Measurements from ENCODE around the gene C19orf25. TPM values are rescaled to one million over a fixed set of nuclear protein-coding genes. Genes with fewer than 3 reads are reported as not detected.

C19orf25 gene
- total and polyA plus RNA-seq, 2 of the 13 experiments (the other 11 are each of a cell fraction or from before 2014, with no cell fraction given), result 14.2 to 32.4 TPM

- DNase-seq (ENCODE audit: low spot score) (no peak), ATAC-seq (no peak), FAIRE-seq (no peak)
- in situ Hi-C loops (cut with HindIII; ENCODE audit: extremely low pct_ligation_motif_present, low pct_unique_long_range_greater_than_20kb) (no loop called here), intact Hi-C loops (cut with micrococcal nuclease; ENCODE audit: unreplicated experiment) (no loop called here)
- Histone ChIP-seq H3K4me3 (replicated peaks in 1 of 3; ENCODE audit: insufficient read depth in 1 of 3, low read depth in 2 of 3, low read length in 3 of 3) (no peak overlapping the region), H3K9ac (ENCODE audit: insufficient read depth, low read depth, low read length) (no peak overlapping the region), H3K27ac (ENCODE audit: extremely low read length, insufficient read depth, low read length) (no peak overlapping the region), H3K27me3 (ENCODE audit: control insufficient read depth in 1 of 2, insufficient read depth in 2 of 2, low read length in 2 of 2) (no peaks in the 10 kb centered on the region), H3K4me1 (ENCODE audit: insufficient read depth, low read length) (peaks cover 58% of the 10 kb centered on the region), H4K20me1 (ENCODE audit: insufficient read depth, low read length) (no peaks in the 10 kb centered on the region), H3K4me2 (ENCODE audit: low read depth, low read length) (no peak overlapping the region), H2AFZ (ENCODE audit: low read length) (no peak overlapping the region), H3K36me3 (replicated peaks in 1 of 2; ENCODE audit: control insufficient read depth in 1 of 2, insufficient read depth in 2 of 2, low read length in 2 of 2) (no peaks in the 10 kb centered on the region), H3K79me2 (ENCODE audit: insufficient read depth, low read length) (peaks cover 6% of the 10 kb centered on the region), H3K9me3 (ENCODE audit: low read length) (no peaks in the 10 kb centered on the region)
- POLR2A ChIA-PET, result no interaction called here
- CTCF ChIA-PET (ENCODE audit: low intra/inter-chr PET ratio, low total read pairs), result no interaction called here
- 95% methylated on average over 35 of the region's 40 CpGs for WGBS (ENCODE audit: low lambda C conversion rate)
- no TSS peak for BruUV-seq (replicated peaks)
- TF ChIP-seq U2AF2 (IDR thresholded peaks at IDR 0.05; ENCODE audit: low read depth, low read length) (no peak), HOXA9 (CRISPR knock-in tag; IDR thresholded peaks at IDR 0.05; ENCODE audit: borderline replicate concordance) (peak; percentile 42; the same call in 1 of the 2 replicates), ZNF121 (CRISPR knock-in tag; IDR thresholded peaks at IDR 0.05) (no peak), TEF (CRISPR knock-in tag; IDR thresholded peaks at IDR 0.05) (no peak), AGO1 (IDR thresholded peaks at IDR 0.05; ENCODE audit: low read depth, low read length, poor library complexity, severe bottlenecking) (peak; percentile 72), ZSCAN22 (CRISPR knock-in tag; IDR thresholded peaks at IDR 0.05) (peak; percentile 99), AGO2 (optimal IDR thresholded peaks at IDR 0.05; ENCODE audit: low read depth, low read length) (peak; percentile 86), ZNF530 (CRISPR knock-in tag; IDR thresholded peaks at IDR 0.05; ENCODE audit: low read depth) (no peak), RBFOX2 (IDR thresholded peaks at IDR 0.05; ENCODE audit: low read depth, low read length) (no peak), LBX2 (CRISPR knock-in tag; IDR thresholded peaks at IDR 0.05; ENCODE audit: borderline replicate concordance) (no peak), MLLT10 (CRISPR knock-in tag; IDR thresholded peaks at IDR 0.05) (no peak), PREB (CRISPR knock-in tag; IDR thresholded peaks at IDR 0.05) (no peak), ONECUT2 (CRISPR knock-in tag; IDR thresholded peaks at IDR 0.05) (no peak), RBM39 (IDR thresholded peaks at IDR 0.05; ENCODE audit: low read depth, low read length, poor library complexity, severe bottlenecking) (no peak), ETS1 (CRISPR knock-in tag; IDR thresholded peaks at IDR 0.05) (no peak)
- TF ChIP-seq, protein P1, sequence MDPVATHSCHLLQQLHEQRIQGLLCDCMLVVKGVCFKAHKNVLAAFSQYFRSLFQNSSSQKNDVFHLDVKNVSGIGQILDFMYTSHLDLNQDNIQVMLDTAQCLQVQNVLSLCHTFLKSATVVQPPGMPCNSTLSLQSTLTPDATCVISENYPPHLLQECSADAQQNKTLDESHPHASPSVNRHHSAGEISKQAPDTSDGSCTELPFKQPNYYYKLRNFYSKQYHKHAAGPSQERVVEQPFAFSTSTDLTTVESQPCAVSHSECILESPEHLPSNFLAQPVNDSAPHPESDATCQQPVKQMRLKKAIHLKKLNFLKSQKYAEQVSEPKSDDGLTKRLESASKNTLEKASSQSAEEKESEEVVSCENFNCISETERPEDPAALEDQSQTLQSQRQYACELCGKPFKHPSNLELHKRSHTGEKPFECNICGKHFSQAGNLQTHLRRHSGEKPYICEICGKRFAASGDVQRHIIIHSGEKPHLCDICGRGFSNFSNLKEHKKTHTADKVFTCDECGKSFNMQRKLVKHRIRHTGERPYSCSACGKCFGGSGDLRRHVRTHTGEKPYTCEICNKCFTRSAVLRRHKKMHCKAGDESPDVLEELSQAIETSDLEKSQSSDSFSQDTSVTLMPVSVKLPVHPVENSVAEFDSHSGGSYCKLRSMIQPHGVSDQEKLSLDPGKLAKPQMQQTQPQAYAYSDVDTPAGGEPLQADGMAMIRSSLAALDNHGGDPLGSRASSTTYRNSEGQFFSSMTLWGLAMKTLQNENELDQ (CRISPR knock-in tag; IDR thresholded peaks at IDR 0.05; ENCODE audit: borderline replicate concordance), result no peak
Measured at GRCh38 chr19:1495799-1496713, 17.0 kb upstream of the C19orf25 start.
